Measurements from ENCODE around the gene MCM8.

MCM8 gene

GRCh38 chr20:6039766-6040165 lies 89.3 kb downstream of the MCM8 start:
- Histone ChIP-seq H3K9me3 (ENCODE audit: severe bottlenecking) (no peaks in the 10 kb centered on the region), H3K27ac (no peak overlapping the region), H3K4me3 (ENCODE audit: low read depth, low read length) (no peak overlapping the region), H3K27me3 (ENCODE audit: insufficient read depth, low read depth, severe bottlenecking) (no peaks in the 10 kb centered on the region), H3K36me3 (peaks cover 46% of the 10 kb centered on the region)
- TF ChIP-seq, protein P1, sequence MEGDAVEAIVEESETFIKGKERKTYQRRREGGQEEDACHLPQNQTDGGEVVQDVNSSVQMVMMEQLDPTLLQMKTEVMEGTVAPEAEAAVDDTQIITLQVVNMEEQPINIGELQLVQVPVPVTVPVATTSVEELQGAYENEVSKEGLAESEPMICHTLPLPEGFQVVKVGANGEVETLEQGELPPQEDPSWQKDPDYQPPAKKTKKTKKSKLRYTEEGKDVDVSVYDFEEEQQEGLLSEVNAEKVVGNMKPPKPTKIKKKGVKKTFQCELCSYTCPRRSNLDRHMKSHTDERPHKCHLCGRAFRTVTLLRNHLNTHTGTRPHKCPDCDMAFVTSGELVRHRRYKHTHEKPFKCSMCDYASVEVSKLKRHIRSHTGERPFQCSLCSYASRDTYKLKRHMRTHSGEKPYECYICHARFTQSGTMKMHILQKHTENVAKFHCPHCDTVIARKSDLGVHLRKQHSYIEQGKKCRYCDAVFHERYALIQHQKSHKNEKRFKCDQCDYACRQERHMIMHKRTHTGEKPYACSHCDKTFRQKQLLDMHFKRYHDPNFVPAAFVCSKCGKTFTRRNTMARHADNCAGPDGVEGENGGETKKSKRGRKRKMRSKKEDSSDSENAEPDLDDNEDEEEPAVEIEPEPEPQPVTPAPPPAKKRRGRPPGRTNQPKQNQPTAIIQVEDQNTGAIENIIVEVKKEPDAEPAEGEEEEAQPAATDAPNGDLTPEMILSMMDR (IDR thresholded peaks at IDR 0.05; ENCODE audit: low read depth, low read length): no peak
- DNase-seq: no peak

- Histone ChIP-seq H3K9me3 (ENCODE audit: severe bottlenecking) (no peaks in the 10 kb centered on the region), H3K4me3 (ENCODE audit: low read depth, low read length) (no peak overlapping the region), H3K27me3 (ENCODE audit: insufficient read depth, low read depth, severe bottlenecking) (no peaks in the 10 kb centered on the region), H3K36me3 (peaks cover 39% of the 10 kb centered on the region), H3K27ac (no peak overlapping the region)
- no peak for DNase-seq
- TF ChIP-seq, protein P1 (IDR thresholded peaks at IDR 0.05; ENCODE audit: low read depth, low read length): no peak
These were observed 90.1 kb downstream of the MCM8 start for GRCh38 chr20:6040540-6040939.

DNA sequence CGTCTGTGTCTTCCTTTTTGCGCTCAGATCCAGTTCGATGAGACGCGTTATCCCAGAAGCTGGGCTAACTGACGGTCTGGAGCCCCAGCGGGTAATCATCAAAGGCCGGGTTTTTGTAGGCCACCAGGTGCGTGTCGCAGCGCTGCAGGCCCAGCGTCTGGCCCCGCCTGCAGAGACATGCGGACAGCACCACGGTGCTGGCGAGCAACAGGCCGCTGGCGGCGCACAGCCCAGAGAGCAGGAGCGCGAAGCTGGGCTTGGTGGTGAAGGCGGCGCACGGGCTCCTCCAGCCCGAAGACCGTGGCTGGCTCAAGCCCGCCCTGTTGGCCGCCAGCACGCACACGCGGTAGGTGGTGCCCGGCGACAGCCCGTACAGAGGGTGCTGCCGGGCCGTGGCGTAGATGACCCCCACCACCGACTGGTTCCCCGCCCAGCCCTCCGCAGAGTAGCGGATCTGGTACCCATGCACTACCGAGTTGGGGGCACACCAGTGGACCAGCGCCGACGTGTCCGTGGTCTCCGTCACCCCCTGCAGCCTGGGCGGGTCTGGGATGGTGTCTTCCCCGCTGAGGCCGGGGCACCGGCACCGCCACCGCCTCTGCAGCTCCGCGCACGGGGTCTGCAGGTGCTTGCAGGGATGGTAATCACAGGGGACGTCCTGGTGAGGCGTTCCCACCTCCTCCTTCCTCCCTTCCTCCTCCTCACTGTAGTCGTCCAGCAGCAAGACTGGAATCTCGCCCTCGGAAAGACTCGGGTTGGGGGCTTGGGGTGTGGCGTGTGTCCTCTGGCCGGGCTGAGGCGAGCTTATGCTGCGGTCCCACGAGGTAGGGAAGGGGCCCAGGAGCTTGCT lies 90.7 kb downstream of the MCM8 start:
- no peak for DNase-seq
- TF ChIP-seq, protein P1 (IDR thresholded peaks at IDR 0.05; ENCODE audit: low read depth, low read length): no peak

DNA sequence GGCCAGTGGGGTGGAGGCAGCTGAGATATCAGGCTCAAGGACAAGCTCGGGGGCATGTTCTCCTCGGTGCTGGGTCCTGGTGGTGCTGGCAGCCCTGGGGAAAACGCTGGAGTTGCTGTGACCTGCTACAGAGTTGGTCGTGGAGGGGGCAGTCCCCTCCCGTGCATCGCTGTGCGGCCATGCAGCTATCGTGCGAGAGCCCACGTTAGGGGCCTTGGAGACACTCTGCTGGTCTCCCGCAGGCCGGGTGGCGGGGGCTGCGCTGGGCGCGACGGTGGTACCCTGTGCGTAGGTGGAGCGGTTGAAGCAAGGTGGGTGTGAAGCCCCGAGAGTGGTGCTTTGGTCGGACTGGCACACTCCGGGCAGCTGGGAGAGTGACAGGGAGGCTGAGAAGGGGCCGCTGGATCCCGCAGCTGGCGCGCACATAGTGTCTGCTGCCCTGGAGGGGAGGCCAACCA lies 91.4 kb downstream of the MCM8 start:
- H3K27ac ChIP-seq: no peak overlapping the region
- TF ChIP-seq, protein P1 (IDR thresholded peaks at IDR 0.05; ENCODE audit: low read depth, low read length): no peak
- no peak for DNase-seq
- no peaks in the 10 kb centered on the region for H3K27me3 ChIP-seq (ENCODE audit: insufficient read depth, low read depth, severe bottlenecking)
- no peak overlapping the region for H3K4me3 ChIP-seq (ENCODE audit: low read depth, low read length)
- no peaks in the 10 kb centered on the region for H3K9me3 ChIP-seq (ENCODE audit: severe bottlenecking)
- H3K36me3 ChIP-seq: peaks cover 26% of the 10 kb centered on the region

More for the DNA sequence above, 90.7 kb downstream of the MCM8 start:
- no peak overlapping the region for H3K4me3 ChIP-seq (ENCODE audit: low read depth, low read length)
- H3K36me3 ChIP-seq: peaks cover 32% of the 10 kb centered on the region
- no peaks in the 10 kb centered on the region for H3K27me3 ChIP-seq (ENCODE audit: insufficient read depth, low read depth, severe bottlenecking)
- no peak overlapping the region for H3K27ac ChIP-seq
- no peaks in the 10 kb centered on the region for H3K9me3 ChIP-seq (ENCODE audit: severe bottlenecking)

DNA sequence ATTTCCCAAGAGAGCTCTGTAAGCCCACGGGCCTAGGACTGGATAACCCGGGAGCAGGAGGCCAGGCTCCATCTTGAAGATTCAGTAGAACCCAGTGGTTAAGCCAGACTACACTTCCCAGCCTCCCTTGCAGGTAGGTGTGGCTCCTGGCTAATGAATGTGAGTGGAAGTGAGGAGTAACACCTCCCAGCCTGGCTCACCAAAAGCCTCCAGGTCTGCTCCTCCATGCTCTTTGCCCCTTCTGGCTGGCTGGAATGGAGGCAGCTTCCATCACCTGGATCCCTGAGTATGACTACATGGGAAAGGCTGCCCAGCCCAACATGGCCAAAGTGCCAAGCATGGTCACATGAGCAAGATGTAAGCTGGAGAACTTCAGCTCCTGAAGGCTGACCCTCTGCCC lies 93.7 kb downstream of the MCM8 start:
- Histone ChIP-seq H3K36me3 (peaks cover 18% of the 10 kb centered on the region), H3K27ac (no peak overlapping the region), H3K9me3 (ENCODE audit: severe bottlenecking) (no peaks in the 10 kb centered on the region), H3K27me3 (ENCODE audit: insufficient read depth, low read depth, severe bottlenecking) (no peaks in the 10 kb centered on the region), H3K4me3 (ENCODE audit: low read depth, low read length) (no peak overlapping the region)
- DNase-seq: no peak
- TF ChIP-seq, protein P1 (IDR thresholded peaks at IDR 0.05; ENCODE audit: low read depth, low read length): no peak

Measured in WERI-Rb-1 (cell line).